GM18499 (cell line): ENCODE measurements around the gene POLR1C.
"Not testable (repeated sequence)": the region's sequence is repeated elsewhere in the genome, so short reads cannot be mapped to it uniquely, and the experiment has no call there.

Experiments
- ATAC-seq: cut with Tn5 transposase; IDR thresholded peaks from one replicate; pipeline ENCODE4 v1.9.1; 2021; ENCODE audit warnings: moderate number of reproducible peaks; ENCODE audit not compliant: insufficient read depth, unreplicated experiment

Gene POLR1C

DNA sequence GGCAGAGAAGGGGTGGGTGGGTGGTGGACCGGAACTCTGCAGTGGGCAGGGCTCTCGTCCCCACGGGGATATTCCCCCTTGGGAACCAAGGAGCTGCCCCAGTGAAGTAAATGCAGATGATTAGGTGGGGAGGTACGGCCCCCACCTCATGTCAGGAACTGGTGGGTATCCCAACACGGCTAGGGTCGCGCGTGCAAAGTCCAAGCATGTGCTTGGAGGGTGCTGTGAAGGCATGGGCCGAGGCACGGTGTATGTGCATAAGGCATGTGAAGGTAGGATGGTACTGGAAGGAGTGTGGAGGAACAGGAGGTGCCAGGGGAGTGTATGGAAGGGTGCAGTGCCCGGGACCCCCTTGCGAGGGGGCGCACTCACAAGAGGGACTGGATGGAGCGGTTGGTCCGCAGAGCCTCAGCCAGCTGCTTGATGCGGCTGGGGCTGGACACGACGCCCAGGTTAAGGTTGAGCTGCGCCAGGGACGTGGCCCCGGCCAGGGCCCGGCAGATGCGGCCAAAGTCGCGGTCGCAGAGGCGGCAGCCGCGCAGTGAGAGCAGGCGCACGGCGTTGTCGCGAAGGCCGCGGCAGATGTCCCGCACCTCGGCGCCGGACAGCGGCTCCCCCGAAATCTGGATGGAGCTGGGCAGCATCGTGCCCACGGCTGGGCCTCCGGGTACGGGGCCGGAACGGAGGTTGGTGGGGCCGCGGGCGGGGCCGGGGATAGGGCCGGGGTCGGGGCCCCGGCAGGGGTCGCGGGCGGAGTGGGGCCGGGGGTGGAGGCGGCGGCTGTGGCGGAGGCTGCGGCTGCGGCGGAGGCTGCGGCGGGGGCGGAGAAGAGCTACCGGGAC, 7.5 kb upstream of the POLR1C start:
- ATAC-seq, result no peak

DNA sequence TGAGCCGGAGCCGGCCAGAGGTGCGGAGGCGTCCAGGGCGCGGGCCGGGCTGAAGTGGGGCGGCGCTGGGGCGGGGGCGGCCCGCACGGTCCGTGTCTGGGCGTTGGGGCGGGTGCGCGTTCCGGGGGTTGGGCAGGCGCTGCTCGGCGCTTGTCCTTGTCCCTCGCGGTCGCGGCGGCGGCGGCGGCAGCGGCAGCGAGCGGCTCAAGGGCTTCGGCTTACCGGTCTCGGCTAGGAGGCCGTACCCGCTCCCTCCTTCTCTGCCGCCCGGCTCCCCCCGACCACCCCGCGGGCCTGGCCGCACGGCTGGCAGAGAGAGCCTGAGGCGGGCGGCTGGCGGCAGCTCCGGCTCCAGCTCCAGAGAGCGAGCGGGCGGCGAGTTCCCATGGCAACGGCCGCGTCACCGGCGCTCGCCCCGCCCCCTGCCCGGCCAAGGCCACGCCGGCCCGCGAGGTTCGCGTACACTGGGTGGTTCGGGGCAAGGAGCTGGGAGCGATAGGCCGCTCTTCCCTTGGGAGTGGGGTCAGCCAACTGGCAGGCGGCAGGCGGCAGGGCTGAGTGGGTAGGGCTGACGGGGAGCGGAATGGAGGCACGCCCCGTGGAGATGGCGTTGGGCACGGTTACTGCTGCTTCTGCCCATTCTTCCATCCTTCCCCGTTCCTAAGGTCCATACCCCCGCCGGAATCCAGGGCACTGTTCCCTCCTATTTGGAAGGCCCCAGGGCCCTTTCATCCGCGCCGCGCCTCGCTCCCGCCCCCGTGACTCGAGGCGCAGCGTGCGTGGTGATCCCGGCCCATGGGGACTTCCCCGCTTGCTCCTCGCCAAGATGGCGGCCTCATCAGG, 6.7 kb upstream of the POLR1C start, which contains the start of gene LRRC73:
LRRC73 (minus strand) TSS at position 363 of the 843 bp plus-strand sequence. CDS start 561 bp downstream, outside the sequence.
- no peak for ATAC-seq

DNA sequence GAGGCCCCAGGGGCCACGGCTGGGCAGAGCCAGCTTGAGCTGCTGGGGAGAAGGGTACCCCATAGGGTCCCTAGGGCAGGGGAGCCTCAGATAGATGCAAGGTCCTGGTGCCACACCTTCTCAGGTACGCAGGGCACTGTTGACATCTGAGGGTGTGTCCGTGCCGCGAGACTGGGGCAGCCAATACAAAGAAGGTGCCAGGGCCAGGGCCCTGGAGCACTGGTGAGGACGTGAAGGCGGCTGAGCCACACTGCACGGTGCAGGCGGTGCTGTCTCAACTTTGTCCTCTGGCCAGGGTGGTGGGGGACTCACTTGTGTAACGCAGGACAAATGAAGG, 6.1 kb upstream of the POLR1C start:
- ATAC-seq, result no peak

DNA sequence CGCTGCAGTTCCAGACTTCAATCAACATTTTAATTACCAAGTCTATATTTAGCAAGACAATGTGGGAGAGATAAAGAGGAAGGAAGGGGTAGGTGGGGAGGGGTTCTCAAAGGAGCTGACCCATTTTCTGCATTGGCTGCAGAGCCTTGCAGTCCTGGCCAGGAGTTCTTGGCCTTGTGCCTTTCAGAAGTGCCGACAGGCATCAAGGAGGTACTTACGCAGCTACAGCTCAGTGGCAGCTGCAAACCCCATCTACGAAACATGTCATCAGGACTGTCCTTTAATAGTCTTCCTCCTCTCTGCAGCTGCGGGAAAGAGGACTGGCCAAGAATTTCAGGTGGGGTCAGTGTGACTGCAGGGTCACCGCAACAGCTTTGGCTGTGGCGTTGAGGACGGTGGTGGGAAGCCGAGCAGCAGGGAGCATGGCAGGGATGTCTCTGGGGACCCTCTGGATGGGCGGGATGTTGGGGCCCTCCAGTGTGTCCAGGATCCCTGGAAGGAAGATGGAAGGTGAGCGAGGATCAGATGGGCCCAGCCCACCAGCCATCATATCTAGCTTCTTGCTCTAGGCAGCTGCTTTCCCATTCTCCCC, 5.0 kb upstream of the POLR1C start:
- ATAC-seq, result no peak

DNA sequence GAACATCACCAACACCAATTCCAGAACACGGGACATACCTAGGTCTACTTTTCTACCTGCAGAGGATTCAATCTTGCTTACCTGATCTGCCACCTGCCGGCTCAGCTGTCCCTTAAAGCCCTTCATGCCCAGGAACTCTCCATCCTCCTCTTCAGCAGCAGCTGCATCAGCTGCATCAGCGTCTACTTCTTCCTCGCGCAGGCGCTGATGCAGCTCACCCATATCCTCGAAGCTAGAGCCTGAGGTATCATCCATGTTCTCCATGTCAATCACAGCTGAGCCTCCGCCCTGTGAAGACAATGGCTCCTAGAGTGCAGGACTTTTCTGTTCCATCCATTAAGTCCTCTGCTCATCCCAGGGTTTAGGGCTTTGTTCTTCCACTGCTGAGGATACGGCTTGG, 1.1 kb upstream of the POLR1C start:
- no peak for ATAC-seq

DNA sequence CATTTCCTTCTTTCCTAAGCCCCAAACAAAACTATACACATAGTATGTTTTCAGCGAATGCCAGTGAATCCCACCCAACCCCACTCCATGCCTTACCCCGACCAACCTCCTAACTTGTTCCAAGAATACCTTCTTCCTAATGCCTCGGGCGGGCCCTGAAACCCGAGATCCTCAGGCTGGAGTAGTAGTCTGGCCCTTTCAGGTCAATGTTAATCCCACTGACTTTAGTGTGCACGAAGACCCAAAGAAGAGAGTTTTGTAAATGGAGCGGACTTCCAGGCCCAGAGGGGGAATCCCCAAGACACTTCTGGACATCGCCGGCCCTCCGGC, 557 bp upstream of the POLR1C start:
- peak; percentile 2 for ATAC-seq

DNA sequence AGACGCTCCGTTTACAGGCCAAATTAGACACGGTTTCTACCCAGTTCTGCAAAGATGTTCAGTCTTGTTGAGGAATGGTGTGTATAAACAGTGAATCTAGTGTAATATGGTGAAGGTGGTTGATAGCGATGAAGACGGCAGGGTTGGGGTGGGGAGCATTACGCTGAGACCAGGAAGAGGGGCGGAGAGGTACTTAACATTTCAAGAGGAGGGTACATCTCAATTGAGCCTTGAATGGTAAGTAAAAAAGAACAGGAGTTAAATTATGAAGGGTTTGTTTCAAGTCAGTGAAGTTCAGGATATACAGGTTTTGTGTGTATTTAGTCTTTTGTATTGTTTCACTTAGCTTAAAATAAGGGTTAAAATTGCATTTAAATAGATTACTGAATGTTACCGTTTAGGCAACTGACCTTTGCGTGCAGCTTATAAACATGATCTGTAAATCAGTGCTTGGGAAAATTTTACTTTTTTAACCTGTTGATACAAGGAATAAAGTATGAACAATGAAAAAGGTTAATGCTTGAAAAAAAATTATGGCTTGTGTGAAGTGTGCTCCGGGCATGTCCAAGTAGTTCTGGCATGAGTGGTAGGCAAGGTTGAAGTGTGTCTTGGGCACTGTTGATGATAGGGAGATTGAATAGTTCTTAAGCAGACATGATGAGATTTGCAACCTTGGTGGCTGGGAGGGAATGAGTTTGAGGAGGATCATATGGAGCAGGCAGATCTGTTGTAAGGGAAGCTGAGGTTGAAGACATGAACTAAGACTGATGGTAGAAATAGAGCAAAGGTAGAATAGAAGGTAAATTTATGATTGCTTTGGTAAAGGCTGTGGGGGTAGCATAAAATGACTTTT, 842 bp downstream of the POLR1C start:
- no peak for ATAC-seq

DNA sequence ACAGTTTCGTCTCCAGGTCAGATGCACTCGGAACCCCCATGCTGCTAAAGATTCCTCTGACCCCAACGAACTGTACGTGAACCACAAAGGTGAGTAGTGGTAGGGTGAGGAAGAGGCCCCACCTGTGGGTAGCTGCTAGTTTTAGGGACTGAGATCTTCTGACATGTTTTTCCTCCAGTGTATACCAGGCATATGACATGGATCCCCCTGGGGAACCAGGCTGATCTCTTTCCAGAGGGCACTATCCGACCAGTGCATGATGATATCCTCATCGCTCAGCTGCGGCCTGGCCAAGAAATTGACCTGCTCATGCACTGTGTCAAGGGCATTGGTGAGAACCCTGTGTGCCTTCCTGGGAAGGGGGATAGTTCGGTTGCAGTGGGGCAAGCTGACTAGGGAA, 3.2 kb downstream of the POLR1C start:
- no peak for ATAC-seq

DNA sequence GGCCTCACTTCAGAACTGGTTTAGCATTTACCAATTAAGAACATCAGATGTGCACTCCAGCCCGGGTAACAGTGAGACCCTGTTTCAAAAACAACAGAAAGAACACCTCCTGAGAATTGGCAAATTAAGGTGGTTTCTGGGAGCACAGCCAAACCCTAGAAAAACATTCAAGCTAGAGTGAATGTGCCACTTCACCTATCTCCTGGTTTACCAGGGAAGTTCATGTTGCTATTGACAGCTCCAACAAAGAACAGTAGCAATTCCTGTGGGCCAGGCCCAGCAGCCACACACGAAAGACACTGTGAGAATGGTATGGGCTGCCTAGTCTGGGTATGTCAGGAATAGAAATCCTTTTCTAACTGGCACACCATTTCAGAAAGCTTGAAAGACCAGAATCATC, 4.9 kb downstream of the POLR1C start:
- ATAC-seq, result no peak

DNA sequence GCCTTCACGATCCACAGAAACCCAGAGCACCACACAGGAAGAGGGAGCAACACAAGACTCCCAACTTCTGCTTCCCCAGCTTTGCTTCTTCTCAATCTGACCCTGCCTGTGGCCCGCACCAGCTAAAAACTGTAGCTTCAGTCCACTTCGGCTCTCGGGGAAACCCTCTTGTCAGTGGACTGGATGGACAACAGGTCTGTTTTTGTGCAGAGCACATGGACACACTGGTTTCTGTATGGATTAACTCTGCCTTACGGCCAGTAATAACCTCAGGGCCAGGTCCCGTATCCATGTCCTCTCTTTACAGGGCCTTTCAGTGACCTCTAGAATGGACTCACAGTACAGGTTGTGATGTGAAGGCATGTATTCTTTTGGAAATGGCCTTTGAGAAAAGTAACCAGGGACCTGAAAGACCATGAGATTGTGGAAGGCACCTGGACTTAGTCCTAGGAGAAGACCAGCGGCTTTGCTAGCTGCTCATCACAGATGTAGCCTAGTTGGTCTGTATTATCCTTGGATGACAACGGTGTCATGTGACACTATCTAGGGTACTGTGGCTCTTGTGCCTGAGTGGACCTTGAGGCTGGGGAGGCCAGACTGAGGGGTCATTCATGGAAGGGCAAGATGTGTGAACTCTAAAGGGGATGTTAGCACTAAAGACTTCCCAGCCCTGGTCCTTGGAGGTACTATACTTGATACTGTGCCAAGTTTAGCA, 5.8 kb downstream of the POLR1C start:
- ATAC-seq, result no peak

DNA sequence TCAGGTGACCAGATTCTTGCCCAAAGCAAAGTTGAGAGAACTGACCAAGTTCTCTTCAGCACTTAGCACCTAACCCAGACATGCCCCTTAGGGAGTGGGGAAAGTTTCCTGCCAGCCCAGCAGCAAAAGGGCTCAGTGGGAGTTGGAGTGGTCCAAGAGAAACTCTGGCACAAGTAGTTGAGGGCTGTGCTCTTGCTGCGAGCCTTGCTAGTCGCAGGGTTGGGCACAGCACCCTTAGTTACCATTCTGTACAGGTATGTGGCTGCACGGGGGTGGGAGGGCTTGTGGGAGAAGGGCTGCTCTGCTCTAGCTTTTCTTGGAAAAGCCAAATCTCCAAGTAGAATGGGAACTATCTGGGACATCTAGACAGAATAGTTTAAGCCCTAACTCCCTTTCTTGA, 6.4 kb downstream of the POLR1C start:
- ATAC-seq, result no peak

DNA sequence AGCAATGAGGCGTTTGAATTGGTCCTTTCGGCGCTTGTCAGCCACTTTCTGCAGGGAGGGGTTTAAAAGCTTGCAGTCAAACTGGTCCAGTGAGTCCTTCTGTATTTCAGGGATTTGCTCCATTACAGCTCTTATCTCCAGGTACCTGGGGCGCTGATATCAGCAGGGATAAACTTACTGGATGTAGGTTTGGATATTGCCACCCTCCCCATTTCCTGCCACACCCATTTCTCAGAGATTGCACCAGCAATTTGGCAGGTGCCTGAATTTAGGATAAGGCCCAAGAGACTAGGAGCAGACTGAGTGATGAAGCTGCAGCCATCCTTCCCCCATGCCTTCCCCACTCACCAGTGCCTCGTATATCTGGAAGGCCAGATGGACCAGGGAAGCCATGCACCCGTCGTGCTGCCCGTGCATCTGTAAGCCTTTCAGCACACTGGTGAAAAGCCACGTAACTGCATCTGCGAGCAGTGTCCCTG, 7.6 kb downstream of the POLR1C start:
- ATAC-seq, result no peak

DNA sequence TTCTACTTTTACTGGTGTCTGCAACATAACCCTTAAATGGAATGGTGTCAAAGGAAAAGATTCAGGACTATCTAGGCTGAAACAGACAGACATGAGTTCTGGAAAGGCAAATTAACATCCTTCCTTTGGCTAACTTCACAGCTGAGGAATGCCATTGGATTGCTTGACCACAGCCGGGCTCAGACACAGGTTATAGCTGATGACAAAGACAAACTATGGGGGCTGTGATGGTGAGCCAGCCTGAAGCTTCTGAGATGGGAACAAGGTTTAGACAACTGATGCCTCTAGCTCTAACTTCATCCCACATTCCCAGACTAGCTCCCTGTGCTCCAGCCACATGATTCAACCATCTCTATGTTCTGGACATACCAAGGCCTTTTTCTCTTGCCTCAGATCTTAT, 15.3 kb downstream of the POLR1C start:
- no peak for ATAC-seq

DNA sequence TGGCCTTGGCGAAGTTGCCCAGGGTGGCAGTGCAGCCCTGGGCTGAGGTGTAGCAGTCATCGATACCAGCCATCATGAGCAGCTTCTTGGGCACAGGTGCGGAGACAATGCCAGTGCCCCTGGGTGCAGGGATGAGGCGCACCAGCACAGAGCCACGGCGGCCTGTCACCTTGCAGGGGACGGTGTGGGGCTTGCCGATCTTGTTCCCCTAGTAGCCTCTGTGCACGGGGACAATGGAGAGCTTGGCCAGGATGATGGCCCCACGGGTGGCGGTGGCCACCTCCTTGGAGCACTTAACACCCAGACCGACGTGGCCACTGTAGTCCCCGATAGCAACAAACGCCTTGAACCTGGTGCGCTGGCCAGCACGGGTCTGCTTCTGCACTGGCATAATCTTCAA, 22.1 kb downstream of the POLR1C start:
- ATAC-seq, result not testable (repeated sequence)

DNA sequence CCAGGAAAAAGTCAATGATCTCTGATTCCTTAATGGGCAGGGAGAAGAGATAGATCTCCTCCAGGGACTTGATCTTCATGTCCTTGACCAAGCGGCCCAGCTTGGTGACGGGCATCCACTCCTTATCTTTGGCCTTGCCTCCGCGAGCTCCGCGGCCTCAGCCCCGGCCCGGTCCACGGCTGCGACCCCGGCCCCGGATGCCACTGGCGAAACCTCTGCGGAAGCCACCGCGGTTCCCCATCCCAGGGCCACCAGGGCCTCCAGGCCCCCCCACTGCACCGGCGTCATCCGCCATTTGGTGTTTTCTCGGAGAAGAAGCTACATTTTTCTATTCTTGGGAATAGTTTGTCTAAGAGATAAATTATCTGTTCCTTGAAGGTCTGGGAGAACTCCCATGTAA, 22.5 kb downstream of the POLR1C start:
- not testable (repeated sequence) for ATAC-seq

DNA sequence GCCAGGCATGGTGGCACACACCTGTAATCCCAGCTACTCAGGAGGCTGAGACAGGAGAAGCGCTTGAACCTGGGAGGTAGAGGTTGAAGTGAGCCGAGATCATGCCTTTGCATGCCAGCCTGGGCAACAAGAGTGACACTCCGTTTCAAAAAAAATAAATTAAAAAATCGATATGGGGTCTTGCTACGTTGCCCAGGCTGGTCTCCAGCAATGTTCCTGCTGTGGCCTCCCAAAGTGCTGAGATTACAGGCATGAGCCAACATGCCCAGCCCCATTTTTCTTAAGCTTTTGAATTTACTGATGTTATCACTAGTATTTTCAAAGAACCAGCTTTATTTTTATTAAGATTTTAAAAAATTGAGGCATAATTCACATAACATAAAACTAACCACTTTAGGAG, 23.6 kb downstream of the POLR1C start:
- ATAC-seq, result no peak

DNA sequence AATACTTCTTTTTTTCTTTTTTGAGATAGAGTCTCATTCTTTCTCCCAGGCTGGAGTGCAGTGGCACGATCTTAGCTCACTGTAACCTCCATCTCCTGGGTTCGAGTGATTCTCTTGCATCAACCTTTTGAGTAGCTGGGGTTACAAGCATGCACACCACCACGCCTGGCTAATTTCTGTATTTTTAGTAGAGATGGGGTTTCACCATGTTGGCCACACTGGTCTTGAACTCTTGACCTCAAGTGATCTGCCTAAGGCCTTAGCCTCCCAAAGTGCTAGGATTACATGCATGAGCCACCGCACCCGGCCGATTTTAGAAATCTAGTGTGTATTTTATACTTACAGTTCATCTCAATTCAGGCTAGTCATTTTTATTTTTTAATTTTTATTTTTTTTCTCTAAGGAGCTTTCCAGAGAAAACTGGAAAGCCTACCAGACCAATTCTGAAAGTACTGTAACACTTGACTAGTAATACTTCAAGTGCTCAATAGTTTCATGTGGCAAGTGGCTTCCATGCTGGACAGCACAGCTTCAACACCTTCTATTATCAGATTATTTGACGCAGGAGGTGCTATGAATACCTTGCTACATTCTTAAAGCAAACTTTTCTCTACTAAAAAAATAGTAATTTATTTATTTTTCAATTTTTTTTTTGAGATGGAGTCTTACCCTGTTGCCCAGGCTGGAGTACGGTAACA, 25.0 kb downstream of the POLR1C start:
- ATAC-seq, result no peak

DNA sequence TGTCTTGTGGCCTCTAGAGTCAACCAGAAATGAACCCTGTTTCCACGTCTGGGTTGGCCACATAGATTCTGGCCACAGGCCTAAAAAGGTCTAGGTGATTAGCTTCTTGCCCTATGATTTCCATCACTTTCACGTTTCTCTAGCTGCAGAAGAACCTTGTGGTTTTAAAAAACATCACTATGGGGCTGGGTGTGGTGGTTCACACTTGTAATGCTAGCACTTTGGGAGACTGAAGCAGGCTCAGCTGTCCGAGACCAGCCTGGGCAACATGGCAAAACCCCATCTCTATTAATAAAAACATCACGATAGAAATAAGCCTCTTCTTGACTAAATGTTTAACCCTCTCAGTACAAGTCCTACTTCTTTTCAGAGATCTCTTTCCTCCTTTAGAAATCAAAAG, 27.6 kb downstream of the POLR1C start:
- ATAC-seq, result no peak

DNA sequence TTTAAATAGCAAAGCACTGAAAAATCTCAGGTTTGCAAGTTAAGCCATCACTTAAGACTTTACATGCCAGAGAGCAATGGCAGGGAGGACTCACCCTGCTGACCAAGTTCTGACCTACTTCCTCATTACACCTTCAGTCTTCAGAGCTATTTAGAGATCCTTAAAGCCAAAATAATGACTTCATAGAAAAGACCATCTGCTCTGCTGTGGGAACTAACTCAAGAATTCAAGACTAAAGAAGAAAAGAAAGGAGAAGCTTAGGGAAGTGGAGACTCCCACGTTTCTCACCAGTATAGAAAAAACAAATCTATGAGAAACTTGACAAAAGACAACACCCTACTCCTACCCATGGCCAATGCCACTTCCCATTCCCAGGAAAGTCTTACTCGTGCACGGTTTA, 30.3 kb downstream of the POLR1C start:
- no peak for ATAC-seq
